HG03432 (cell line): ENCODE results near the gene CAPN8.

ENCODE experiments used
- ATAC-seq: cut with Tn5 transposase; IDR thresholded peaks from one replicate; pipeline ENCODE4 v1.9.1; 2021; ENCODE audit warnings: mild to moderate bottlenecking, moderate library complexity; ENCODE audit not compliant: unreplicated experiment

The CAPN8 gene

DNA sequence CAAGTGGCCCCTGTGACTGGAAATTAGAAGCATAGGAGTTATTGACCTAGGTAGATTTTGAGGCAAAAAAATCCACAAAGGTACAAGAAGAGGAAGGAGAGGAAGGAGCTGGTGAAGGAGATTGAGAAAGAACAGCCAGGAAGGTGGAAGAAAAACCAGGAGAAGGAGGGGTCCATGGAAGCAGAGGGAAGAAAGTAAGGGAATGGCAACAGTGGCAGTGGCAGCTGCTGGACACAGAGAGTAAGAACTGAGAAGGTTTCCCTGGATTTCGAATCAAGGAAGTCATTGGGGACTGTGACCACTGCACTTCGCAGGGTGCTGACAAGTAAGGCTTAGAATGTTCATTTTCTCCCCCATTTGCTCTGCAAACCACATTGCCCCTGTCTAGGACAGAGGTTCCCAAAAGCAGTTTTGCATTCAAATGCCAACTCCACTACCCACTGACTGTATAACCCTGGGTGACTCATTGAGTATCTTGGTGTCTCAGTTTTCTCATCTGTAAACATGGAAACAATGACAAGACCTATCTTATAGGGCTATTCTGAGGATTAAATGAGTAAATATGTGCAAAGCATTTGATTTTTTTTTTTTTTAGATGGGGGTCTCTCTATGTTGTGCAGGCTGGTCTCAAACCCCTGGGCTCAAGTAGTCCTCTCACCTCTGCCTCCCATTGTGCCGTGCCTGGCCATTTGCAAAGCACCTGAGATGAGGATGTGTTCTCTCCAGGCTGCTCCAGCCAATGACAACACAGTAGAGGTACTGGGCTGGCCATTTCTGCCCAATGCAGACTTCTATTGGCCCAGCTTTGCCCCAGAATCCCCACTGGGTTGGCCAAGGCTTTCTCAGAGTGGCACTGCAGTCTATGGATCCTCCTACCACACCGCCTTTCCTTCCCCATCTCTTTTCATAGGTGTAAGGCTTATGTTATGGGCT is 37.5 kb upstream of the CAPN8 start:
- ATAC-seq, result no peak

DNA sequence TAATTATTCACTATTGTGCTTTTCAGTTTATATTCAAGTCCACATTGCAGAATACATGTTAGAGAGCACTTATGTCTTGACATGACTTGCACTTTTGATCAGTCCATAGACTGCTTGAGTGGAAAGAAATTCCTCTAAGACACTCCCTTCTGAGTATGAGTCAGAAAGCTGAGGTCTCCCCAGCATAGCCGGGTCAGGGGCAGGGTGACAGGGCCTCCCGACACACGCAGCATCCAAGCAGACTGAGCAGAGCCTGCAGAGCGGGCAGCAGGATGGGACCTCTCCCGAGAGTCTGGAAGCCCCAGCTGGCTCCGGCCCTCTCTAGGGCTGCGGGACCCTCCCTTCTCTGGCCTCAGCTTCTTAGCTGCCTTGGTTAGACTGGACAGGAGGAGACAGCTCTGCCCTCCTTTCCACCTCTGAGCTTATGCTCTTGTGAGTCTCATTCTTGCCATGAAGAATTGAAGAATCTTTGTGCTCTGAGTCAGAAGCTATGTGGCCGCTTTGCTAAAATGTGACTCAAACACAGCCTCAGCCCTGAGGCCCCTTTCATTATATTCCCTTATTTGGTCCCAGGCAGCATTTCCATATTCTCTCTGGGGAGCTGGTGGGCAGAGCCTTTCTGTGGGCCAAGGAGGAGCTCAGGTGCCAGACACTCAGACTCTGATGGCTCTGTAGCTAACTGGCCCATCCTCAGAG is 35.6 kb upstream of the CAPN8 start:
- no peak for ATAC-seq

GRCh38 chr1:223700388-223700918 is 35.0 kb upstream of the CAPN8 start:
- no peak for ATAC-seq

DNA sequence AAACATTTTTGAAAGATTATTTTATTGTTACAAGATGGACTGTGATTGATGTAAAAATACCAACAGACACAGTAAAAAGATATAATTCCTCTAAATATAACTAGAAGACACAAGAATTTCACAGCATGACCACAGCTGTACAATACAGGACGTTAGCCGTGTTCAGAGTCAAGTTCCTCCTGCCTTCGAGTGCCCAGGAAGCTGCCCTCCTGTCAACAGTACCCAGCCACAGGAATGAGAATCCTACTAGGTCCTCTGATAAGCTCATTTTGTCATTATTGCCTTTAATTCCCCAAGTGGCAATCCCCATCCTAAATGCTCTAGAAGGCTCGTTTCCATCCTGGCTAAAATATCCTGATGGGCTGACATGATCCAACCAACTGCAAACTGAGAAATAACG is 30.4 kb upstream of the CAPN8 start:
- no peak for ATAC-seq

GRCh38 chr1:223695014-223695548 is 29.6 kb upstream of the CAPN8 start:
- no peak for ATAC-seq

- ATAC-seq, result no peak
These were observed 25.6 kb upstream of the CAPN8 start for GRCh38 chr1:223691121-223691520.

DNA sequence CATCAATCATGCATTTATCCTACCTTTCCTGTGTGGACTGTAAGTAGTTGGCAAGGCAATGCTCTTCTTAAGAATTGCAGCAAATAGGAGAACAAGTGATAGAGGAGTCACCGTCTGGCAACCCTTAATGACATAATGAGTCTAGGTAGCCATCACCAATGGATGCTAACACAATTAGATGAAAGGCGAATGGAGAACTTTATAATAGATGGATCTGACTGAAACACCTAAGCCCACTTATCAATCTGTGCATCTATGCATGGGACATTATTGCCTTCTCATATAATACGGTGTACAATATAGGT is 18.9 kb upstream of the CAPN8 start:
- no peak for ATAC-seq

DNA sequence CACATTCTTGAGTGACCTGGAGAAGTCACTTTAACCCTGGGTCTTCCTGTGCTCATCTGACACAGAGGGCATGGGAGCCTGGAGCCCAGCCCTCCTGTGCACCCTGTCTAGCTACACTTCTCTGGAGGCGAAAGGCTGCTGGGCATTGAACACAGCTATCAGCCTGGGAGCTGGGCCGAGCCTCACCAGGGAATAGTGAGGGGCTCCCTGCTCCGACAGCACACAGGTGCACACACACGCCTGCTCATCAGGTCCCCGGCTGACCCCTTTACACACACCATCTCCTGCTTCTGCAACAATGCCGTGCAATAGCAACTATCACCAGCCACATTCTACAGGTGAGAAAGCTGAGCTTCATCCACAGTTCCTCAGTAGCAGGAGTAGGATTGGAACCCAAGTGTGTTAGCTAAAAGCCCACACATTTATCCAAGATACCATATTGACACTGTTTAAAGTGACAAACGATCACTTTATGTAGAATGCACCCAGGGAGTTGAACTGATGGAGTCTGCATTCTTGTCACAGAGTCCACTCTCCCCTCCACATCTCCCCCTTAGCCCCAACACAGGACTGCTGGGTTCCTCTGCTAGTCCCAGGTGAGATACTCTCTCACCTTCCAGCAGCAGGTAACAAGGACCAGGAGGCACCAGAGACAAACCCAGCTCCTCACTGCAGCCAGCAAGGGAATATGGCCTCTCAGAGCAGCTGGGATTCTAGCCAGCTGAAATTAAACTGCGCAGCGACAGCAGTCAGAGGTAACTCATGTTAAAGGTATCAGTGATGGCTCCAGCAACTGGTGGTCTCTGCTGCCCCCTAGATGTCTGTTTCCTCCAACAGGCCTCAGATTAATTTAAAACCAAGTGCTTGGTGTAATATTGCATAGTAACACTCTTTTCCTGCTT is 18.3 kb upstream of the CAPN8 start:
- ATAC-seq, result no peak

DNA sequence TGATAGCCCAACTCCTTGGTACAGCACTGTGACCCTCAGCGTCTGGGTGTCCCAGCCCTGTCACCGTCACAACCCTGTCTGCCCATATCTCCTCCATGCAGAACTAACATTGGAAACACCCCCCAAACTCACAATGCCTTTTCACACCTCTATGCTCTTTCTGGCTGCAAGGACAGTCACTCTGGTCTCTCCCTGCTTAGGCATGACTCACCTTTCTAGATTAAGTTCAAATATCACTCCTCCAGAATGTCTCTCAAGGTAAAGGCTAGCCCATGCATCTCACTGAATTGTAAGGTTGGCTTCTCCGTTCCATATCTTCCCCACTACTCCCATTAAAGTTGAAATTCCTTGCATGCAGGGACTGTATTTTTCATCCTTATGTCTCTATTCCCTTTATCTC is 17.0 kb upstream of the CAPN8 start:
- no peak for ATAC-seq

GRCh38 chr1:223680188-223680587 is 14.7 kb upstream of the CAPN8 start:
- ATAC-seq, result no peak

- no peak for ATAC-seq
These were observed 13.3 kb upstream of the CAPN8 start for GRCh38 chr1:223678841-223679240.

- no peak for ATAC-seq
These were observed 8.8 kb upstream of the CAPN8 start for GRCh38 chr1:223674119-223674890.

DNA sequence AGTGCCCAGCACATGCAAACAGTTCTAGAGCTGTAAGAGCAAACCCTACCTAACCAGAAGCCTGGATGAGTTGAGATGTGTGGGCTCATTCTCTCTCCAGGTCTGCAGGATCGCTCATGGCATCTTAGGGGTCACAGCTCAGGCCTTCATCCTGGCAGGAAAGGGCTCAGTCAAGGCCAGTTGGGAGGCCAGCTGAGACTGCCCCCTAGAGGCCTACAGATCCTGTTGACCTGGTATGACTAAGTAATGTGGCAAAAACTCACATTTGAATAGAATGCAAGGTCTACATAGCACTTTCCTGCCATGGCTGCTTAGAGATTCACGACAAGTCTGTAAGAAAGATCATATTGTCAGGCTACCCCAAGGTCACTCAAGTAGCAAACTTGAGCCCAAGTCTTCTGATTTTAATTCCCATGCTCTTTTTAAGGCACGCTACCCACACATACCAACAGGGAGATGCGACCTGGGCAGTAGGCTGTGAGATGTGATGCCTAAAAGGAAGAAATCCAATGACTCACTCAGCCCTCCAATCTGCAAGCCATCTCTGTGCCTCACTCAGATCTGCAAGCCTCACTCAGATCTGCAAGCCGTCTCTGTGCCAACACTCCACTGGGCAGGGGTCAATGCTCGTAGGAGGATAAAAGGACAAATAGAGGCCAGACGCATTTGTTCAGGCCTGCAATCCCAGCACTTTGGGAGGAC is 5.1 kb upstream of the CAPN8 start:
- no peak for ATAC-seq

DNA sequence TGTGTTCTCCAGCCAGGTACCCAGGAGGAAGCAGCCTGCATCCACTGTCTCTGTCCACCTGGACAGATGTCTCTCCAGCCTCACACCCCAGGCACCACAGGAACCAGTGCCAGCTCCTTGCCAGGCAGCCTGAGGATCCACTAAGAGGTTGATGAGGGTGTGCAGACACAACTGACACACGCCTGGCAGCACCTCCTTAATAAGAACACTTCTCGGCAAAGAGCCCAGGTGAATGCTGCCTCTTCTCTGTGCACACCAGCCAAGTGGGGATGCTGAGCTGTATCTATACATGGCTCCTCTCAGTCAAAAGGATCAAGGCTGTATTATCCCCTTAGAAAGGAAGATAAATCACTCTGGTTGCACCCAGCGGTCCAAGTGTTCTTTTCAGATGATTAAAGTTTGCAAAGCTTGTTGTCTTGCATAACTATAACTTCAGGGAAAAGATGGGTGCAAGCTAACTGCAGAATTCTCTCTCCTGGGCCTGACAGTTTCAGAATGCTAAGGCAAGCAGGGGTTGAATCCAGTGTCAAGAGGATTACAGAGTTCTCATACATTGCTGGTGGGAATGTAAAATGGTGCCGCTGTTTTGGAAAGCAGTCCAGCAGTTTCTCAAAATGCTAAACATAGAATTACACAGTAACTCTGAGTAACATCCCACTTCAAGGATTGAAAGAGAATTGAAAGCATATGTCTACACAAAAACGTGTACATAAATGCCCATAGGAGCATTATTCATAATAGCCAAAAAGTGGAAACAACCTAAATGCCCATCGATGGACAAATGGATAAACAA is 3.7 kb upstream of the CAPN8 start:
- no peak for ATAC-seq

- no peak for ATAC-seq
These were observed 2.1 kb upstream of the CAPN8 start for GRCh38 chr1:223667484-223668182.

- ATAC-seq, result no peak
These were observed 1.4 kb downstream of the CAPN8 start for GRCh38 chr1:223664106-223664505.

GRCh38 chr1:223662943-223663342 is 2.6 kb downstream of the CAPN8 start:
- no peak for ATAC-seq

- ATAC-seq, result no peak
These were observed 5.8 kb downstream of the CAPN8 start for GRCh38 chr1:223659711-223660110.
